B cell (primary cell): Measurements from ENCODE around the gene IRS2. TPM values are rescaled to one million over a fixed set of nuclear protein-coding genes. Genes with fewer than 3 reads are reported as not detected.

Experiments used
- ATAC-seq: fragments of 200-7000 bp; cut with Tn5 transposase; one replicate; pipeline ENCODE4 v1.10.0; 2021; ENCODE audit warnings: low read depth, mild to moderate bottlenecking, moderate number of reproducible peaks, moderate library complexity
- CTCF ChIA-PET: fragments of 350-600 bp; sonication (Branson Sonifier 250); formaldehyde crosslinking; loops from one replicate; lab custom pipeline; 2021; ENCODE audit warnings: antibody characterized with exemption, inconsistent platforms; lab: Charles Lee
- POLR2A ChIA-PET: fragments of 350-600 bp; sonication (Branson Sonifier 250); formaldehyde crosslinking; loops from one replicate; lab custom pipeline; 2021; ENCODE audit warnings: antibody characterized with exemption; lab: Charles Lee
- DNase-seq: peaks from one replicate; pipeline ENCODE4 v3.0.0; 2013
- H2AFZ ChIP-seq: 2 replicates; pipeline ENCODE4 v1.6.1; 2012; ENCODE audit warnings: mild to moderate bottlenecking, low read depth, low read length; ENCODE audit not compliant: insufficient read depth, poor library complexity, severe bottlenecking
- H3K27ac ChIP-seq, 2 donors: 1 replicate in 1 of 2; 2 replicates in 1 of 2; pipeline ENCODE4 v1.5.1; 2012 to 2013; ENCODE audit warnings: low read length in 2 of 2, mild to moderate bottlenecking in 2 of 2, moderate library complexity in 1 of 2
- H3K27me3 ChIP-seq, 4 experiments: fragments of 200-600 bp in 1 of 4; sonication (generic) in 1 of 4; replicated peaks in 1 of 4; 1 replicate in 2 of 4; 2 replicates in 2 of 4; pipeline versions ENCODE4 v1.6.1 to v1.7.0; 2013 to 2016; ENCODE audit warnings: low read length in 3 of 4, mild to moderate bottlenecking in 2 of 4, mixed read lengths in 1 of 4, moderate library complexity in 1 of 4; ENCODE audit not compliant: insufficient read depth in 4 of 4, control insufficient read depth in 3 of 4; ENCODE audit errors: control extremely low read depth in 1 of 4
- H3K36me3 ChIP-seq, 2 experiments: replicated peaks in 1 of 2; 1 replicate in 1 of 2; 2 replicates in 1 of 2; pipeline versions ENCODE4 v1.6.1 to v1.7.1; 2013; ENCODE audit warnings: low read length in 1 of 2; ENCODE audit not compliant: insufficient read depth in 2 of 2, control insufficient read depth in 1 of 2; ENCODE audit errors: control extremely low read depth in 1 of 2, extremely low read depth in 1 of 2
- H3K4me1 ChIP-seq, 2 donors: fragments of 200-600 bp in 1 of 2; sonication (generic) in 1 of 2; 1 replicate in 1 of 2; 2 replicates in 1 of 2; pipeline versions ENCODE4 v1.5.1 to v1.6.1; 2013 to 2017; ENCODE audit warnings: low read length in 2 of 2; ENCODE audit not compliant: control insufficient read depth in 2 of 2, insufficient read depth in 2 of 2
- H3K4me2 ChIP-seq: replicated peaks from 2 replicates; pipeline ENCODE3; 2012; ENCODE audit warnings: mild to moderate bottlenecking, low read depth, low read length; ENCODE audit not compliant: poor library complexity, severe bottlenecking
- H3K4me3 ChIP-seq, 5 experiments: fragments of 200-600 bp in 1 of 5; sonication (generic) in 1 of 5; 1 replicate in 3 of 5; 2 replicates in 2 of 5; pipeline versions ENCODE4 v1.5.1 to v1.7.0; 2011 to 2016; ENCODE audit warnings: low read length in 4 of 5, mild to moderate bottlenecking in 4 of 5, low read depth in 2 of 5, control low read depth in 1 of 5, moderate library complexity in 1 of 5; ENCODE audit not compliant: insufficient read depth in 1 of 5; ENCODE audit errors: control extremely low read depth in 1 of 5, extremely low read depth in 1 of 5
- H3K79me2 ChIP-seq: fragments of 200-600 bp; sonication (generic); one replicate; pipeline ENCODE4 v1.6.0; 2016; ENCODE audit warnings: low read length; ENCODE audit not compliant: control insufficient read depth, insufficient read depth
- H3K9ac ChIP-seq: fragments of 200-600 bp; sonication (generic); 2 replicates; pipeline ENCODE4 v1.6.1; 2017; ENCODE audit warnings: mild to moderate bottlenecking, low read length, moderate library complexity
- H3K9me3 ChIP-seq, 3 donors: one replicate each; pipeline versions ENCODE4 v1.6.1 to v1.7.1; 2013; ENCODE audit warnings: low read length in 2 of 3; ENCODE audit not compliant: control insufficient read depth in 2 of 3, insufficient read depth in 1 of 3; ENCODE audit errors: control extremely low read depth in 1 of 3
- H4K20me1 ChIP-seq: 2 replicates; pipeline ENCODE4 v1.6.0; 2012; ENCODE audit warnings: mild to moderate bottlenecking, low read length; ENCODE audit not compliant: insufficient read depth, control insufficient read depth, poor library complexity, severe bottlenecking
- H3K27ac Mint-ChIP-seq: one replicate; pipeline ENCODE4 v1.8.0; 2021; ENCODE audit warnings: mixed read lengths
- H3K27me3 Mint-ChIP-seq: one replicate; pipeline ENCODE4 v1.8.0; 2021; ENCODE audit warnings: mixed read lengths
- H3K4me1 Mint-ChIP-seq: one replicate; pipeline ENCODE4 v1.8.0; 2021; ENCODE audit warnings: mixed read lengths
- H3K4me3 Mint-ChIP-seq: one replicate; pipeline ENCODE4 v1.8.0; 2021; ENCODE audit warnings: mixed read lengths
- H3K9me3 Mint-ChIP-seq: one replicate; pipeline ENCODE4 v1.8.0; 2022; ENCODE audit warnings: mixed read lengths; ENCODE audit not compliant: insufficient read depth
- CTCF ChIP-seq: fragments of 200-600 bp; IDR thresholded peaks from one replicate; pipeline ENCODE4 v1.8.0; 2022; ENCODE audit warnings: antibody characterized with exemption, mild to moderate bottlenecking
- EZH2 ChIP-seq: IDR thresholded peaks from 2 replicates; pipeline ENCODE4 v1.6.1; 2012; ENCODE audit warnings: borderline replicate concordance, low read depth, mild to moderate bottlenecking, moderate library complexity, low read length; ENCODE audit not compliant: insufficient read depth, poor library complexity, severe bottlenecking
- WGBS: methylation state at CpG from one replicate; pipeline ENCODE4 v1.1.5; 2013; ENCODE audit warnings: missing lambda C conversion rate; ENCODE audit not compliant: insufficient coverage; 5-methylcytosine and 5-hydroxymethylcytosine counted together
- intact Hi-C: fragments of 100-400 bp; cut with micrococcal nuclease; formaldehyde crosslinking; loops from one replicate; pipeline ENCODE4 v1.10.0; 2022
- polyA plus RNA-seq: library from polyadenylated mRNA; depleted of rRNA; stranded (reverse); fragments of >200 nt; gene quantifications from 2 replicates; pipeline ENCODE4 v1.2.3, GENCODE V29; 2012
- total RNA-seq, 2 donors: library from RNA; stranded (reverse); fragments of 120-200 nt in 1 of 2; gene quantifications; 1 replicate in 1 of 2; 2 replicates in 1 of 2; pipeline versions ENCODE4 v1.2.3 to v1.2.4, GENCODE V29; 2013 to 2022

IRS2 gene
- total and polyA plus RNA-seq, 2 donors (not counting 1 experiment from before 2014, with no cell fraction given): 5.8 to 26.9 TPM

GRCh38 chr13:109758937-109759480 is 27.4 kb downstream of the IRS2 start:
- H3K4me3 Mint-ChIP-seq: no peak overlapping the region
- Histone ChIP-seq H3K9me3 (peaks cover 0 to 6% (median 0%) of the 10 kb centered on the region in 3 donors), H3K9ac (no peak overlapping the region), H3K4me1 (no peaks in the 10 kb centered on the region), H2AFZ (no peak overlapping the region), H3K27me3 (no peaks in the 10 kb centered on the region), H3K4me3 (no peak overlapping the region), H3K79me2 (no peaks in the 10 kb centered on the region), H4K20me1 (peaks cover 18% of the 10 kb centered on the region), H3K36me3 (peaks cover 0 to 7% of the 10 kb centered on the region in 2 experiments), H3K4me2 (no peak overlapping the region), H3K27ac (no peak overlapping the region)
- no peak for ATAC-seq
- no peak overlapping the region for H3K27ac Mint-ChIP-seq
- TF ChIP-seq EZH2: no peak
- no peak for TF ChIP-seq CTCF
- 93% methylated on average over 13 of the region's 15 CpGs for WGBS
- peaks cover 3% of the 10 kb centered on the region for H3K4me1 Mint-ChIP-seq
- H3K27me3 Mint-ChIP-seq: no peaks in the 10 kb centered on the region
- POLR2A ChIA-PET: no interaction called here
- CTCF ChIA-PET: no interaction called here
- intact Hi-C loops: no loop called here
- DNase-seq: no peak
- H3K9me3 Mint-ChIP-seq: no peaks in the 10 kb centered on the region

GRCh38 chr13:109756778-109757177 is 29.6 kb downstream of the IRS2 start:
- ChIA-PET POLR2A (no interaction called here), CTCF (no interaction called here)
- peaks cover 0 to 7% of the 10 kb centered on the region in 2 experiments for H3K36me3 ChIP-seq
- no peaks in the 10 kb centered on the region for H3K27me3 ChIP-seq
- no peaks in the 10 kb centered on the region for H3K4me1 ChIP-seq
- H3K4me3 ChIP-seq: no peak overlapping the region
- H3K27ac Mint-ChIP-seq: no peak overlapping the region
- ATAC-seq: no peak
- no peak overlapping the region for H3K4me3 Mint-ChIP-seq
- peaks cover 0 to 6% (median 0%) of the 10 kb centered on the region in 3 donors for H3K9me3 ChIP-seq
- H3K4me1 Mint-ChIP-seq: peaks cover 1% of the 10 kb centered on the region
- no peak overlapping the region for H3K27ac ChIP-seq
- H4K20me1 ChIP-seq: peaks cover 8% of the 10 kb centered on the region
- no peaks in the 10 kb centered on the region for H3K79me2 ChIP-seq
- 82% methylated on average over 2 of the region's 5 CpGs for WGBS
- intact Hi-C loops: no loop called here
- H2AFZ ChIP-seq: no peak overlapping the region
- H3K9me3 Mint-ChIP-seq: no peaks in the 10 kb centered on the region
- H3K4me2 ChIP-seq: no peak overlapping the region
- no peak for DNase-seq
- no peak overlapping the region for H3K9ac ChIP-seq
- TF ChIP-seq EZH2 (no peak), CTCF (no peak)
- H3K27me3 Mint-ChIP-seq: no peaks in the 10 kb centered on the region
